Adrenal gland (tissue), 5 donors: ENCODE measurements around the gene MEF2C.

Experiments used
- CTCF ChIP-seq, 6 experiments: fragments of 450-650 bp in 4 of 6; fragments of 200-600 bp in 2 of 6; sonication (generic) in 1 of 6; IDR thresholded peaks; 1 replicate in 5 of 6; 2 replicates in 1 of 6; pipeline versions ENCODE4 v1.5.1 to v1.8.0; 2016 to 2021; ENCODE audit warnings: antibody characterized with exemption in 6 of 6, mild to moderate bottlenecking in 2 of 6, moderate library complexity in 1 of 6
- POLR2A ChIP-seq, 2 donors: fragments of 450-650 bp; IDR thresholded peaks; one replicate each; pipeline ENCODE4 v1.6.1; 2017; ENCODE audit warnings: antibody characterized with exemption in 2 of 2, mild to moderate bottlenecking in 2 of 2, moderate library complexity in 1 of 2
- donor health status: DM: no; HTN: no; CAD: no.

- TF ChIP-seq CTCF (IDR thresholded peaks at IDR 0.05) (no peak), POLR2A (IDR thresholded peaks at IDR 0.05) (no peak)
These were observed 51.2 kb downstream of the MEF2C start for GRCh38 chr5:88831816-88832215.
